Erythroblast (primary cell): ENCODE measurements around the gene MAPK4.
"Not testable (repeated sequence)": the region's sequence is repeated elsewhere in the genome, so short reads cannot be mapped to it uniquely, and the experiment has no call there.

Experiments
- DNase-seq, 2 experiments: peaks; one replicate each; lab custom pipeline; 2025; lab: John Stamatoyannopoulos, UW
- GATA1 ChIP-seq: IDR thresholded peaks from 2 replicates; pipeline ENCODE4 v1.6.1; 2011; ENCODE audit warnings: low read depth, mild to moderate bottlenecking, control low read depth, low read length, moderate library complexity
- POLR2A ChIP-seq: IDR thresholded peaks from 2 replicates; pipeline ENCODE4 v1.6.1; 2011; ENCODE audit warnings: mild to moderate bottlenecking, low read length

Gene MAPK4

DNA sequence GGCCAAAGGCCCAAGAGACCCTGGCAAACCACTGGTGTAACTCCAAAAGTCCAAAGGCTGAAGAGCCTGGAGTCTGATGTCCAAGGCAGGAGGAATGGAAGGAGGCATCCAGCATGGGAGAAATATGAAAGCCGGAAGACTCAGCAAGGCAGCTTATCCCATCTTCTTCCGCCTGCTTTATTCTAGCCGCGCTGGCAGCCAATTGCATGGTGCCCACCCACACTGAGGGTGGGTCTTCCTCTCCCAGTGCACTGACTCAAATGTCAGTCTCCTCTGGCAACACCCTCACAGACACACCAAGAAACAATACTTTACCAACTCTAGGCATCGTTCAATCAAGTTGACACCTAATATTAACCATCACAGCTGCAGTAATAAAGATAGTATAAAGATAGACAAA, 34.1 kb downstream of the MAPK4 start:
- TF ChIP-seq POLR2A: no peak
- TF ChIP-seq GATA1: no peak
- no peak for DNase-seq

DNA sequence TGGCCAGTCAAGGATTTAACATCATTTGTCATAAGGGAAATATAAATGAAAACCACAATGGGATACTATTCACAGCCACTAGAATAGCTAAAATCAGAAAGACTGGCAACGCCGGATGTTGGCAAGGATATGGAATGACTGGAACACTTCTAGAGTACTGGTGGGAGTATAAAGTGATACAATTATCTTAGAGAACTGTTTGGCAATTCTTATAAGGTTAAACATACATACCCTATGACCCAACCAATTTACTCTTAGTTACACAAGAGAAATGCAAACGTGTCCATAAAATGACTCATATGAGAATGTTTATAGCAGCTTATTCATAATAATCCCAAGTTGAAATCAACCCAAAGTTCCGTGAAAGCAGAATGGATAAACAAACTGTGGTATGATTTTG, 35.1 kb downstream of the MAPK4 start:
- DNase-seq: no peak
- TF ChIP-seq POLR2A (no peak), GATA1 (no peak)

DNA sequence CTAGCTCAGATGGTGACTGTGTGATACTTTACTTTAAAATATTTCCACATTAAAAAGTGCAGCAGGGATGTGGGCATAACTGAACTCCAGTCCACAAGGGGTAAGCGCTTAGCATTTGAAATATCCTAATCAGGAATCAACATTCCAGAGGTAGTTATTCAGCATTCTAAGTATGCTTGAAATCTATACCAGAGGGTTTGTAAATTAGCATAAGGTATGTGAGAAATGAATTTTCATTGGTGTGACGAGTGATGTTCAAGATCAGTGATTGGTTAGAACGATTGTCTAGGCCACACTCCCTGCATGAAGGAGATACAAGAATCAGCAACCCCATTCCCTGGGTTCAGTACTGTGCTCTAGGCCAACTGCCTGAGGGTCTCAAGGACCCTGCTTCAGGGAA, 42.6 kb downstream of the MAPK4 start:
- DNase-seq: no peak
- TF ChIP-seq POLR2A: no peak
- TF ChIP-seq GATA1: no peak

DNA sequence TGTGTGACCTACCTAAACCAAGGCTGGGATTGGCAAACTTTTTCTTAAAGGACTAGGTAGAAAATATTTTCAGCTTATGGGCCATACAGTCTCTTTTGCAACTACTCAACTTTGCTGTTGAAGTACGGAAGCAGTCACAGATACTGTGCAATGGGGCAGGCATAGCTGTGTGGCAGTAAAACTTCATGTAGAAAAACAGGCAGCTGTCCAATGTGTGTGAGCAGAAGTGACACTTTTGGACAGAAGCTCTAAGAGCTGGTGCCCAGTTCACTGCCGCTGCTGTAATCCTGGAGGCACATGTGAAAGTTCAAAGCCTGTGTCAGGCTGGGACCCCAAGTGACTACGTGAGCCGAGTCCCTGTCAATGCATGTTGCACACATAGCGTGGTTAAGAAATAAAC, 46.7 kb downstream of the MAPK4 start:
- TF ChIP-seq POLR2A (no peak), GATA1 (no peak)
- no peak for DNase-seq

DNA sequence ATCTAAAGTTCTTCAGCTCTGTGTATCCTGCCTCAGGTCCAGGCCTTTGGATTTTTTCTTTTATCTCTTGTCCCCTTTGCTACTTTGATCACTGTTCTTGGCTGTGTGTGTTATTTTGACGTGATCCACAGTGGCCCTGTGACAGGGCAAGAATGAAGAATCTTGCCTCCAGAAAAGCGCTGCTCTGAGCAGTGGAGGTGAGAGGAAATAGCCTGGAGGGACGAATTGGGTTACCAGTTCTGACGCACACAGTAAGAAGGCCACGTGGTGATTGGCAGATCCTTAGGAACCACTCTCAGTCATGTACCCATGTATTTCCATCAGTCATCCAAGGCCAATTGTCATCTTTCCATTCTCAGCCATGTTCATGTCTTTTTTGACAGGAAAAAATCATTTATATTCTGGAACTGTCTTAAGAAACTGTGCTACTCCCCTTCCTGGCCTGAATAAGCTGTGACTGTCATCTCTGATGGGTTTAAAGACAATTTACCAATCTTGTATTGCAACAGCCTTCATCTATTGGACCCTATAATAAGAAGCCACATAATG, 47.6 kb downstream of the MAPK4 start:
- TF ChIP-seq POLR2A (no peak), GATA1 (no peak)
- DNase-seq: no peak

DNA sequence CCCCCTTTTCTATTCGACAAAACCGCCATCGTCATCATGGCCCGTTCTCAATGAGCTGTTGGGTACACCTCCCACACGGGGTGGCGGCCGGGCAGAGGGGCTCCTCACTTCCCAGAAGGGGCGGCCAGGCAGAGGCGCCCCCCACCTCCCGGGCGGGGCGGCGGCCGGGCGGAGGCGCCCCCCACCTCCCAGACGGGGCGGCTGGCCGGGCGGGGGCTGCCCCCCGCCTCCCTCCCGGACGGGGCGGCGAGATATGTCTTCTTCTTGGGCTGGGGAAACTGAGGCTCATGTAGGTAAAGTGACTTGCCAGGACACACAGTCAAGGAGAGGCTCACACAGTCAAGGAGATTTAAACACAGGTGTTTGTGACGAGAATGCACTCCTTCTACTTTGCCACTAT, 49.3 kb downstream of the MAPK4 start:
- not testable (repeated sequence) for DNase-seq

DNA sequence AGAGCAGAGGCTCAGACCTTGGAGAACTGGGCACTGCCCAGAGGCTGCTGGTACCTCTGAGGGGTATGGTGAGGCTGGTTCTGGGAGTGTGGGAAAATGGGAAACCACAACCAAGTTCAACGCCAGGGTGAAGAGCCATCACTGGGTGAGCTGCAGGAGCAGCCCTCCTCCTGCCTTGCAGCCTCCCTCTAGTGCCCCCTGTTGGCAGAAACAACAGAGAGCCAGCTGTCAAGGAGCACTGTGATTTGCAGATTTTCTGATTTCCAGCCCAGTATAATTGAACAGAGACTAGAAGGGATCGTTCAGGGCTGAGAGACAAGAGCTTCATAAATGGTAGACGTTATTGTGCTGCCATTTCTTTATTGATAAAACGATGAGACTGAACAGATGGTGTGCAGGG, 50.5 kb downstream of the MAPK4 start:
- TF ChIP-seq GATA1 (no peak), POLR2A (no peak)
- DNase-seq: peak; percentile 22 to 38

DNA sequence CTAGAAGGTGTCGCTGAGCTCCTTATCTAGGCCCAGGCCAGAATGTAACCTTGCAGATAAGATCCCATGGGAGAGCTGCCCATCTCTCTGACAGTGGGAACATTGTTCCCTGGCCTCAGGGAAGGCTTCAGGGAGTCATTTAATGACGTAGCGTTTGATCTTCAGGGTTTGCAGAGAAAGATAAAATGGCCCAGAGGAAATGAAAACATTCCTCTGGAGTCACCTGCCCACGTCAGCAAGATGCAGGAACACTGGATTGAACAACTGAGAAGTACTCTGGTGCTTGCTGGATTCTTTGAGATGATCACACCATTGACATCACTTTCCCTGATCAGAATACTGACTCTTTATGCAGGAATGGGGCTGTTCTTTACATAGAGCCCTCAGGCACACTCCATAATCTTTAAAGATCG, 51.6 kb downstream of the MAPK4 start:
- DNase-seq: no peak
- no peak for TF ChIP-seq POLR2A
- no peak for TF ChIP-seq GATA1

DNA sequence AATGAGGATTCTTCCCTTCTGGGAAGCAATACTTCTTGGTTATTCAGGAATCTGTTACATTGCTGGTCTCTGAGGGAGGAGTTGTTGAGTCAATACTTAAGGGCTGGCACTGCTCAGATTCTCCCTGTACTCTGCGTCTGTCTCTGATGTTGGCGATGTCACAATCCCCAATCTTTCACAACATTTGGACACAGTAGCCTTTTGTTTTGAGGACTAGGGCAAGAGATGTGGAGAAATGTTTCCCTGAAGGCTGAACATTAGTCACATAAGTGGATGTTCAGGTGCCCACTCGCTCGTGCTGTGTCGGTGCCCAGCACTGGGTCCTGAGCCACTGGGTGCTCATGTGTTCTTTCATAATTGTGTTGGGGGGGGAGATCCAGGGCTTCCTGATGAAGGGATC, 55.0 kb downstream of the MAPK4 start:
- TF ChIP-seq GATA1: no peak
- TF ChIP-seq POLR2A: no peak
- DNase-seq: no peak

DNA sequence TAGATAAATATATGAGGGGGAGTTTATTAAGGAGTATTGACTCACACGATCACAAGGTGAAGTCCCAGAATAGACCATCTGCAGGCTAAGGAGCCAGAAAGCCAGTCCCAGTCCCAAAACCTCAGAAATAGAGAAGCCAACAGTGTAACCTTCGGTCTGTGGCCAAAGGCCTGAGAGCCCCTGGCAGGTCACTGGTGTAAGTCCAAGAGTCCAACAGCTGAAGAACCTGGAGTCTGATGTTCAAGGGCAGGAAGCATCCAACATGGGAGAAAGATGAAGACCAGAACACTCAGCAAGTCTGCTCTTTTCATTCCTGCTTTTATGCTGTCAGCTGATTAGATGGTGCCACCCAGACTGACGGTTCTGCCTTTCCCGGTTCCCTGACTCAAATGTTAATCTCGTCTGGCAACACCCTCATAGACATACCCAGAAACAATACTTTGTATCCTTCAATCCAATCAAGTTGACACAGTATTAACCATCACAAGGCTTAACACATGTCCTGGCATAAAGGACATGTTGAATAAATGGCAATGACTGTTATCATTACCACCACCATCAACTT, 56.7 kb downstream of the MAPK4 start:
- no peak for DNase-seq
- no peak for TF ChIP-seq GATA1
- TF ChIP-seq POLR2A: no peak

DNA sequence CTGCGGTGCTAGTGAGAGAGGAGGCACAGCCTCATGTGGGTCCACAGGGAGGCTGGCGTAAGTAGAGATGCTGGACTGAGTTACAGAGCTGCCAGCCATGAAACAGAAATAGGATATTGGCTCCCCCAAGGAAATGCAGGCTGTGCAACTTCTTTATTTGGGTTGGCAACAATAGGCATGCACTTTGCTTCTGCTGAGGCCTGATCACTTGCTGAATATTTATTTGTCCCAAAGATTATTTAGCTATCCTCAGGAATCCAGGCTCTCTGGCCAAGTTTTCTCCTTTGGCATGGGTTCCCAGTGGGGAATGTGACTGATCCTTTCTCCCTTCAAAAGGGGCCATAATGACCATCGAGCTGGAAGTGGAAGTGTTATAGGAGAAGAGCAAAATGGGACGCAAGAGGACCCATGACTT, 60.0 kb downstream of the MAPK4 start:
- no peak for TF ChIP-seq GATA1
- TF ChIP-seq POLR2A: no peak
- DNase-seq: no peak

DNA sequence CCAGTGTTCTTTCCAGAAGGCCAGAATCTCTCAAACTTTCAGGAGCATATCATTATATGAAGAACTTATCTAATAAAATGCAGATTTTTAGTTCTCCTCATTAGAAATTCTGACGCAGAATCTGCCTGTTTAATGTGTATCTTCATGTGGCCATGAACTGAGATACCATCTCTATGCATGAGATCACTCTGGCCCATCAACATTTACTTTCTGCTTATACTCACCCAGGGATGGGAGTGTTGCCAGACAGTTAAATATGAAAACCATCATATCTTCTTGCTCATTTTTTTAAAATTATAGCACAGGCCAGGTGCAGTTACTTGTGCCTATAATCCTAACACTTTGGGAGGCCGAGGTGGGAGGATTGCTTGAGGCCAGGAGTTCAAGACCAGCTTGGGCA, 60.4 kb downstream of the MAPK4 start:
- no peak for DNase-seq
- no peak for TF ChIP-seq POLR2A
- no peak for TF ChIP-seq GATA1

DNA sequence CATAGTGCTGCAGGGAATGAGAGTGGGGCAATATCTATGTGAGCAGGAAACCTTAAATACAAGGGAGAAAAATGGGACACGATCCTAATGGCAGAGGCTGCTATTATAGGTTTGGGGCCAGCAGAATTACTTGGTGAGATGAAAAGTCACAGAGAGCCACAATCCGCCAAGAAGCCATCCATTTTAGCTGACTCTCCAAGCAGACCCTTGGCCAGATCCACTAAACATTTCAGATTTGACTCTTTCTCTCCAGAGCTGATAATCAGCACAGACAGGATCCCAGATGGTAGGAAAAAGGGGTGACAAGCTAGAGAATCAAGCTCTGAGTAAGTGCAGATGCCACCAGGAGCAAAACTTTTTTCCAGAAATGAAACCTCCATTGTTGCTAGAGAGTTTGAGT, 61.5 kb downstream of the MAPK4 start:
- DNase-seq: no peak
- TF ChIP-seq GATA1 (no peak), POLR2A (no peak)

DNA sequence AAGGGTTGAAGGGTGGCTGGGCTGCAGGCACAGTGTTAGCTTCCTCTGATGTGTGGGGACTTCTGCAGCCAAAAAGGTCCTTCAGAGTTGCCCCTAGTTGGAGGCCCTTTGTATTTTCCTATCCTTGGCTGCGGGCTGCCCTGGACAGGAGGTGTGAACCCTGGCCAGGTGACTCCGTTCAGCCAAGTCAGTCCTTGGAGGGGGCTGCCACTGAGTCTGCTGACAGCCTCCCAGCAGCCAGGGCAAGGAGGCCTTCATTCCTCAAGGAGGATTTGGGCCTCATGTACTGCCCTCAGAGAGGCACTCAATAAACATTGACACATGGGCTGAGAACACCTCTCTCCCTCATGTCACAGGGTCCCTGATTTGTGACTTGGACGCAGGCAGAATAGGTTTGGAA, 62.4 kb downstream of the MAPK4 start:
- TF ChIP-seq POLR2A: no peak
- TF ChIP-seq GATA1: no peak
- DNase-seq: no peak

DNA sequence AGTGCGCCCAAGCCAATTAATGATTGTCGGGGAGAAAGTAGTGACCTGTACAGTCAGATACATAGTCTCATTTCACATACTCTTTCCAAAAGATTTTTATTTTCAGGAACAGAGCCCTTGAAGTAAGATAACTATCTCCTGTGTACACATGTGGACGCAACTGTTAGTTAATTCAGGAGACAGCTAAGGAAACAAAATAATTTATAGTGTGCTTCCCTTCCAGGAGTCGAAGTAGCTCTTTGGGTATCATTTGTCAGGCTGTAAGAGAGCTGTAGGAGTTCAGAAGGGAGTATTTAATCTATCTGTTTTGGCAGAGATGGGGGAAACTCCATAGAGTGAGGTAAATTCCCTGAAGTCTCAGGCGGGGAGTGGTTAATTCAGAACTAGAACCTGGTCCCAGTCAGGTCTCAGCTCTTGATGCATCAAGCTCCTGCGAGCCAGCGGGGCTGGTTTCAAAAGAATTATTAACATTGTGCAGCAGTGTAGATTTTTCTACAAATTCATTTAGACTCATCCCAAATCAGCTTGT, 63.0 kb downstream of the MAPK4 start:
- no peak for DNase-seq
- TF ChIP-seq POLR2A (no peak), GATA1 (no peak)

DNA sequence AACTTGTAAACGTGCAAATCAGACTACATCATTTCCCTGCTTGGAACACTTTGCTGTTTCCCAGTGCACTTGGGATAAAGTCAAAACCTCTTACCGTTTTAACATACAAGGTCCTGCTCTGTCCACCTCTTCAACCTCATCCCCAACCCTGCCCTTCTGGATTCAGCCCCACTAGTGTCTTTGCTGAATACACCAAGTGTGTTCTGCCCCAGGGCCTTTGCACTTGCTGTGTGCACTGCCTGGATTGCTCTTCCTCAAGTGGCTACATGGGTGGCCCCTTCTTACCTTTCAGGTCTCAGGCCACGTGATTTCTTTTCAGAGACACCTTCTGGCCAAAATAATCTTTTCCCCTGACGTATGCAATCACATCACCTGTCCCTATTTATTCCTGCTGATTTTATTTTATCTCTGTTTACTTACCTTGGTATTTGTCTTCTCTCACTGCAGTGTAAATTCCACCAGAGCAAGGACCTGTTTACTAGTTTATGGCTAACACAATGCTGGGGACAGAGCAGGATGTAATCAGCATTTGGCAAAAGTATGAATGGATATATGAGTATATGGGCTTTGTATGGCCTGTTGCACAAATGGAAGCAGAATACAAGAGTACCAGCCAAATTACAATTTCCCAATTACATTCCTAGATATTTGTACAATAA, 63.9 kb downstream of the MAPK4 start:
- no peak for DNase-seq
- TF ChIP-seq GATA1: no peak
- TF ChIP-seq POLR2A: no peak
